Stimulated activated naive CD4-positive, alpha-beta T cell treated with Interleukin-2 at 50 U/mL for 16 hours (primary cell): ENCODE results near the gene DCAF7.

Experiments
- DNase-seq: peaks from one replicate; lab custom pipeline; 2025; lab: John Stamatoyannopoulos, UW

Gene DCAF7

GRCh38 chr17:63549946-63550816, at the start of gene DCAF7:
DCAF7 (plus strand) TSS chr17:63550477; CDS start chr17:63550678, 201 bp downstream.
- peak; percentile 99 for DNase-seq

- no peak for DNase-seq
Measured at GRCh38 chr17:63500543-63501390, 49.5 kb upstream of the DCAF7 start.

- DNase-seq, result no peak
Measured at GRCh38 chr17:63503341-63503705, 47.0 kb upstream of the DCAF7 start.

GRCh38 chr17:63504261-63504660, 46.0 kb upstream of the DCAF7 start:
- no peak for DNase-seq

GRCh38 chr17:63505341-63505740, 44.9 kb upstream of the DCAF7 start:
- no peak for DNase-seq

DNA sequence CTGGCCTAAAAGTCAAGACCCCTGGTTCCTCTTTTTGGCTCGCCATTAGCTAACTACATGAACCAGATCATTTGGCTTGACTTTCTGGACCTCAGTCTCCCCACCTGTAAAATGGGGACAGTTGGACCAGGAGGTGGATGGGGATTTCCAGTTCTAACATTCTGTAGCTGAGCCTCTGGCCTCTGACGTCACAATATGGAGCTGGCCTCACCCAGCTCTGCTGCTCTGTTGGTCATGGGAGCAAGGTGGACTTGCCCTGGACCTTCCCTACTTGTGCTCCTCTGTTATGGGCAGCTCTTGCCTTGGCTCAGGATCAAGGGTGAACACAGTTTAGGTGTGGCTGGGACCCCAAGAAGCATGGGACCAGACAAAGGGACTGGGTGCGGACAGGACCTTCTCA, 43.6 kb upstream of the DCAF7 start:
- no peak for DNase-seq

DNA sequence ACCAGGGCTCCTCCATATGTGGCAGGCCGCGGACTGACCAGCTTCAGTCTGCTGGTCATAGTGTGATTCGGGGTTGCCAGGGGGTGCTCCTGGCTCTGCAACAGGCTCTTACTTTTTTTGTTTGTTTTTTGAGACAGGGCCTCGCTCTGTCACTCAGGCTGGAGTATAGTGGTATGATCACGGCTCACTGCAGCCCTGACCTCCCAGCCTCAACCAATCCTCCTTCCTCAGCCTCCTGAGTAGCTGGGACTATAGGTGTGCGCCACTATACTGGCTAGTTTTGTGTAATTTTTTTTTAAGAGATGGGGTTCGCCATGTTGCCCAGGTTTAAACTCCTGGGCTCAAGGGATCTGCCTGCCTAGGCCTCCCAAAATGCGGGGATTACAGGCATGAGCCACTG, 38.9 kb upstream of the DCAF7 start:
- DNase-seq, result no peak

DNA sequence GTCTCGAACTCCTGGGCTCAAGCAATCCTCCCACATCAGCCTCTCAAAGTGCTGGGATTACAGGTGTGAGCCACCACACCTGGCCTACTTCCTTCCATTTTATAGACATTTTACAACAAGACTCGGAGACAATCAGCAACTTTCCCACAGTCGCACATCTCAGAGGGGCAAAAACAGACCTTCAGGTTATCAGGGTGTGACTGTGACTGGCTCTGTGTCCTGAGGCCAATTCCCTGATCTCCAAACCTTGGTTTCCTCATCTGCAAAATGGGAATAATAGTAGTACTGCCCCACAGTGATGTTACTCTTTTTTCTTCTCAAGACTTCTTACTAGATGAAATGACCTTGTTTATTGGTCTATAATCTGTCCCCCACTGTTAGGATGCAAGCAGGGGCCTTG, 37.9 kb upstream of the DCAF7 start:
- no peak for DNase-seq

GRCh38 chr17:63512896-63513644, 37.2 kb upstream of the DCAF7 start:
- no peak for DNase-seq

DNA sequence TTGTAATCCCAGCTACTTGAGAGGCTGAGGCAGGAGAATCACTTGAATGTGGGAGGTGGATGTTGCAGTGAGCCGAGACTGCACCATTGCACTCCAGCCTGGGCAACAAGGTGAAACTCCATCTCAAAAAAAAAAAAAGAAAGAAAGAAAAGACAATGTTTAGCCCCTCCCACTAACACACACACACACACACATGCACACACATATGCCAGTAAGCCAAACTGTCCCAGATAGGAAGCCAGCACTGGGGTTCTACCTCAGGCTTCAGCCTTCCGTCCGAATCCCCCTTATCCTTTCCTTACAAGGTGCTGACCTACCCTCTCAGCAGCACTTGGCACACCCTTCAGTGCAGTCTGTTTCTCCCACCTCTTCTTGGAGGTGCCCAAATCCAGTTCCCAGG, 35.8 kb upstream of the DCAF7 start:
- DNase-seq, result no peak

GRCh38 chr17:63514974-63515373, 35.3 kb upstream of the DCAF7 start:
- no peak for DNase-seq

GRCh38 chr17:63515426-63515825, 34.9 kb upstream of the DCAF7 start:
- DNase-seq, result no peak

- DNase-seq, result peak; percentile 47
Measured at GRCh38 chr17:63516910-63517824, 33.1 kb upstream of the DCAF7 start.

GRCh38 chr17:63517825-63518534, 32.3 kb upstream of the DCAF7 start:
- DNase-seq, result no peak

DNA sequence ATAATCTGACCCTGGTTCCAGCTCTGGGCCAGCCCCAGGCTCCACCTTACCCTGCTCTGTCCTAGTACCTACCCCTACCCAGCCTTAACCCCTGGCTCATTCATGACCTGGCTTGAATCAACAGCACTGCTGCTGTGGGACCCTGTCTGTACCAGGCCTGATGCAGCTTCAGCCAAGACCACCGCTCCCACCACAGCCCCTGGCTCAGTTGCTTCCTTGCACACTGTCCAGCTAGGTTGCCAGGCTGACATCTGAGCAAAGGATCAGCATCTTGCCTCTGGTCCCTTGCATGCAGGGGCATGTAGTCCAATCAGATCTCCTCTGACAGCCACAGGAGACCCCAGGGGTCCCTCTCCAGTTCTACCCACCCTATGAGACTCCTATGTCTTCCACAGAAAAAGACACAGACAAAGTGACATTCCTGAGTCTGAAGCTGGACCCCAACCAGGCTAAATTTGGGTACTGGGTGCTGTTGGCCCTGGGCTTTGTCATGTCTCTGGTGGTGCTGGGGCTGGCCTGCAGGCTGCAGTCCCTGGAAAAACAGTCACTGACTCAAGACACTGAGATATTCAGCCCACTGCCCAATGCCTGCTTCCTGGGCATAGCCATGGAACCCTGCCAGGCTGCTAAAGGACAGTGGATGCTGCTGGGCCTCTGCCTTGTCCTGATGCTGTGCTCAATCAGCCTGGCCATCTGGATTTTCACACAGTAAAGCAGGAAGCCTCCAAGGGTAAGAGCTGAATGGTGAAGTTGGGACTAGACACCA, 31.0 kb upstream of the DCAF7 start:
- DNase-seq, result no peak

GRCh38 chr17:63519972-63520882, 30.1 kb upstream of the DCAF7 start:
- no peak for DNase-seq

DNA sequence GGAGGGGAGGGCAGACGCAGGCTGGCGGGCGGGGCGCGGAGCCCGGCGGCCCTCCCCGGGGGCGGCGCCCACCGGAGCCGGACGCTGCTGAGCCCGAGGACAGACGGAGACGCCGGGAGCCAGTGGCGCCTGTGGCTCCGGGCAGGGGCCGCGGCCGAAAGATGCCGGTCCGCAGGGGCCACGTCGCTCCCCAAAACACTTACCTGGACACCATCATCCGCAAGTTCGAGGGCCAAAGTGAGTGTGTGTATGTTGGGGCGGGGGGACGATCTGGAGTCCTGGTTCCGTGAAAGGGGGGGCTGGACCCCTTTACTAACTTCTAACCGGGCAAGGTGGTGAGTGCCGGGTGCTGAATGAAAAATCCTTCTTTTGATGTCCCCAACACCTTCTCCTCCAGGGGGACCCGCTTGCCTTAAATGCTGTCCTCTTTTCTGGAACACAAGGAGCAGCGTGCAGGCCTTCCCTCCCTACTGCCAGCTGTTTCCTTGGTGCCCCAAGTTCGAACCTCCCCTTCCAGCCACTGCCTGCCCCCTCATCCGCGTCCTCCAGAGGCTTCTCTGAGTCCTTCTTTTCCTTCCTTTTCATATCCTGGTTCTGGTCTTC, 26.9 kb upstream of the DCAF7 start, which contains the start of gene KCNH6:
TSS of gene KCNH6 (plus strand) at position 106 of the 603 bp plus-strand sequence. CDS start at position 162, 56 bp downstream.
- no peak for DNase-seq

- DNase-seq, result no peak
Measured at GRCh38 chr17:63524051-63524450, 26.2 kb upstream of the DCAF7 start.
